ENCODE data around the gene KRTAP1-1. TPM values are rescaled to one million over a fixed set of nuclear protein-coding genes. Genes with fewer than 3 reads are reported as not detected.

The KRTAP1-1 gene
- total and polyA plus RNA-seq, 2 of the 8 experiments (the other 6 are each of a cell fraction or from before 2014, with no cell fraction given), result not detected

DNA sequence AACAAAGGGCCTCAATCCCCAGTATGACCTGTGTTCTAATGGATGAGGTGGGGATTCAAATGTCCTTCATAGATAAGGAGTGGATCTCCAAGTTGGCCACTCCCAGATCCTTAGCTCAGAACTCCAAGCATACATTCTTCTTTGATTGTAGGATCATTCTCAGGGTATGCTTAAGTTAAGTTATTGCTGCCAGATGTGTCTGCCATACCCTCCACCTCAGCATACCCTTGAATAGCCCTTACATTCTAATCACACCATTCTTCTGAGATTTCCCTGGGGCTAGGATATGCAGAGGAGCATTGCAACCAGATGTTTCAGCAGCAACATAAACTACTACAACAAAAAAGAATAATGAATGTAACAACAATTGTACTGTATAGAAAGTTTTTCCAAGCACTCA, 26.0 kb upstream of the KRTAP1-1 start:
- no peak overlapping the region for H3K14ac ChIP-seq (ENCODE audit: insufficient read length)
- no peak overlapping the region for H2BK120ac ChIP-seq (replicated peaks; ENCODE audit: low read depth, low read length)
- no peak overlapping the region for H3K4me2 ChIP-seq (ENCODE audit: insufficient read depth in 1 of 2, low read depth in 2 of 2, low read length in 2 of 2)
- no peak overlapping the region for H3K18ac ChIP-seq (ENCODE audit: extremely low read depth, low read length)
- no peak overlapping the region for H3K4ac ChIP-seq (replicated peaks; ENCODE audit: insufficient read length, low read depth, low read length)
- H4K20me1 ChIP-seq (replicated peaks in 1 of 2; ENCODE audit: control insufficient read depth in 1 of 2, insufficient read depth in 2 of 2, low read length in 2 of 2), result no peaks in the 10 kb centered on the region
- H3K79me2 ChIP-seq (ENCODE audit: control insufficient read depth in 1 of 2, insufficient read depth in 2 of 2, low read length in 2 of 2), result no peaks in the 10 kb centered on the region
- FAIRE-seq, result no peak
- no peak overlapping the region for H2AK5ac ChIP-seq (ENCODE audit: low read depth, low read length)
- no peaks in the 10 kb centered on the region for H3K23me2 ChIP-seq (ENCODE audit: low read depth, low read length)
- ChIA-PET CTCF (ENCODE audit: partially characterized antibody) (no interaction called here), POLR2A (ENCODE audit: partially characterized antibody) (no interaction called here)
- no peak overlapping the region for H3K23ac ChIP-seq (ENCODE audit: insufficient read length)
- H3K9ac ChIP-seq (replicated peaks in 1 of 4; ENCODE audit: extremely low read depth in 1 of 4, low read depth in 3 of 4, low read length in 3 of 4), result no peak overlapping the region
- H4K91ac ChIP-seq (replicated peaks; ENCODE audit: insufficient read length, low read length), result no peak overlapping the region
- H3K9me3 ChIP-seq (ENCODE audit: insufficient read depth in 2 of 2, low read depth in 1 of 2, low read length in 1 of 2), result no peaks in the 10 kb centered on the region
- no peak overlapping the region for H2AFZ ChIP-seq (ENCODE audit: low read length)
- H2BK20ac ChIP-seq (ENCODE audit: low read length), result no peak overlapping the region
- H4K5ac ChIP-seq (ENCODE audit: insufficient read length, low read depth, low read length), result no peak overlapping the region
- H2BK5ac ChIP-seq (ENCODE audit: low read depth, low read length), result no peak overlapping the region
- no peaks in the 10 kb centered on the region for H3K79me1 ChIP-seq (ENCODE audit: low read depth, low read length)
- DNase-seq (ENCODE audit: low read depth in 1 of 2, low spot score in 2 of 2), result no peak
- H3K36me3 ChIP-seq (ENCODE audit: control insufficient read depth in 2 of 4, insufficient read depth in 4 of 4, low read length in 3 of 4), result no peaks in the 10 kb centered on the region
- no peak overlapping the region for H3K27ac ChIP-seq (ENCODE audit: low read depth, low read length)
- no peak overlapping the region for H2BK15ac ChIP-seq (ENCODE audit: low read length)
- H2BK12ac ChIP-seq (ENCODE audit: low read depth, low read length), result no peak overlapping the region
- no peak overlapping the region for H4K8ac ChIP-seq (ENCODE audit: extremely low read depth, insufficient read depth, low read length)
- H3K4me1 ChIP-seq (replicated peaks in 1 of 4; ENCODE audit: control insufficient read depth in 3 of 4, insufficient read depth in 4 of 4, low read length in 3 of 4), result no peaks in the 10 kb centered on the region
- no peak overlapping the region for H3K56ac ChIP-seq (replicated peaks; ENCODE audit: insufficient read length, low read depth, low read length)
- no peaks in the 10 kb centered on the region for H3K27me3 ChIP-seq (replicated peaks in 1 of 4; ENCODE audit: control insufficient read depth in 3 of 4, extremely low read depth in 1 of 4, insufficient read depth in 3 of 4, low read length in 3 of 4)
- H3K4me3 ChIP-seq (ENCODE audit: extremely low read depth in 1 of 4, insufficient read depth in 2 of 4, low read depth in 3 of 4, low read length in 4 of 4), result no peak overlapping the region
- TF ChIP-seq GABPA (IDR thresholded peaks at IDR 0.05; ENCODE audit: borderline replicate concordance, insufficient read depth, low read length), result no peak
- TF ChIP-seq, protein P1, sequence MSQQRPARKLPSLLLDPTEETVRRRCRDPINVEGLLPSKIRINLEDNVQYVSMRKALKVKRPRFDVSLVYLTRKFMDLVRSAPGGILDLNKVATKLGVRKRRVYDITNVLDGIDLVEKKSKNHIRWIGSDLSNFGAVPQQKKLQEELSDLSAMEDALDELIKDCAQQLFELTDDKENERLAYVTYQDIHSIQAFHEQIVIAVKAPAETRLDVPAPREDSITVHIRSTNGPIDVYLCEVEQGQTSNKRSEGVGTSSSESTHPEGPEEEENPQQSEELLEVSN (IDR thresholded peaks at IDR 0.05), result no peak
- no peak for TF ChIP-seq CHD1 (IDR thresholded peaks at IDR 0.05; ENCODE audit: low read depth, low read length)
- TF ChIP-seq TAF1 (IDR thresholded peaks at IDR 0.05; ENCODE audit: low read depth, low read length), result no peak
- no peak for TF ChIP-seq RBBP5 (IDR thresholded peaks at IDR 0.05; ENCODE audit: borderline replicate concordance, low read depth, low read length)
- TF ChIP-seq SRF (IDR thresholded peaks at IDR 0.05; ENCODE audit: low read depth, low read length), result no peak
- TF ChIP-seq CEBPB (IDR thresholded peaks at IDR 0.05; ENCODE audit: low read depth, low read length), result no peak
- TF ChIP-seq PHF8 (conservative IDR thresholded peaks at IDR 0.05; ENCODE audit: low read depth, low read length), result no peak
- no peak for TF ChIP-seq POLR2A (IDR thresholded peaks at IDR 0.05; ENCODE audit: control extremely low read depth in 1 of 2, low read depth in 2 of 2, low read length in 2 of 2)
- no peak for TF ChIP-seq NRF1 (IDR thresholded peaks at IDR 0.05; ENCODE audit: low read depth, low read length)
- TF ChIP-seq POU5F1 (IDR thresholded peaks at IDR 0.05; ENCODE audit: low read depth, low read length), result no peak
- TF ChIP-seq BCL11A (IDR thresholded peaks at IDR 0.05; ENCODE audit: low read depth in 2 of 2, low read length in 2 of 2), result no peak
- no peak for TF ChIP-seq RXRA (IDR thresholded peaks at IDR 0.05; ENCODE audit: insufficient read depth, low read depth, low read length)
- no peak for TF ChIP-seq FOSL1 (IDR thresholded peaks at IDR 0.05; ENCODE audit: insufficient read depth, low read depth, low read length)
- no peak for TF ChIP-seq GTF2F1 (IDR thresholded peaks at IDR 0.05; ENCODE audit: borderline replicate concordance, low read depth, low read length)
- no peak for TF ChIP-seq TCF12 (IDR thresholded peaks at IDR 0.05; ENCODE audit: low read depth, low read length)

Measured in H1 (cell line).